HG02870 (cell line): ENCODE measurements around the gene PNCK.

ENCODE experiments used
- ATAC-seq: cut with Tn5 transposase; IDR thresholded peaks from one replicate; pipeline ENCODE4 v1.9.1; 2021; ENCODE audit warnings: mild to moderate bottlenecking, moderate library complexity; ENCODE audit not compliant: unreplicated experiment

The PNCK gene

GRCh38 chrX:153662266-153662665 lies 11.3 kb downstream of the PNCK start:
- no peak for ATAC-seq

- ATAC-seq: no peak
These were observed 14.3 kb downstream of the PNCK start for GRCh38 chrX:153659268-153659667.

- no peak for ATAC-seq
These were observed 16.5 kb downstream of the PNCK start for GRCh38 chrX:153657161-153657560.

GRCh38 chrX:153653556-153653955 lies 20.1 kb downstream of the PNCK start:
- ATAC-seq: no peak

- ATAC-seq: no peak
These were observed 22.0 kb downstream of the PNCK start for GRCh38 chrX:153651540-153652079.

GRCh38 chrX:153650959-153651358 lies 22.7 kb downstream of the PNCK start:
- no peak for ATAC-seq

GRCh38 chrX:153649915-153650782 lies 23.5 kb downstream of the PNCK start:
- ATAC-seq: no peak

- no peak for ATAC-seq
These were observed 24.3 kb downstream of the PNCK start for GRCh38 chrX:153649178-153649914.

GRCh38 chrX:153648358-153649177 lies 25.0 kb downstream of the PNCK start:
- no peak for ATAC-seq

GRCh38 chrX:153647461-153648357 lies 25.9 kb downstream of the PNCK start:
- no peak for ATAC-seq

- no peak for ATAC-seq
These were observed 26.8 kb downstream of the PNCK start, which contains the start of gene DUSP9 for GRCh38 chrX:153646620-153647373. Gene DUSP9 (plus strand): TSS chrX:153647203. CDS start chrX:153647954, 751 bp downstream.

- ATAC-seq: no peak
These were observed 27.6 kb downstream of the PNCK start for GRCh38 chrX:153645921-153646488.

- no peak for ATAC-seq
These were observed 28.5 kb downstream of the PNCK start for GRCh38 chrX:153645151-153645550.

- no peak for ATAC-seq
These were observed 29.1 kb downstream of the PNCK start for GRCh38 chrX:153644356-153645125.

- no peak for ATAC-seq
These were observed 29.9 kb downstream of the PNCK start for GRCh38 chrX:153643431-153644351.

GRCh38 chrX:153642655-153643430 lies 30.8 kb downstream of the PNCK start:
- no peak for ATAC-seq
